Fibroblast of skin of scalp (primary cell): Measurements from ENCODE around the gene DISP2.

Experiments used
- DNase-seq: peaks from one replicate; pipeline ENCODE4 v3.0.0-alpha.2; 2013

DISP2 gene

GRCh38 chr15:40392986-40393948 is 35.2 kb downstream of the DISP2 start:
- DNase-seq, result peak; percentile 36

- DNase-seq, result no peak
These were observed 39.8 kb downstream of the DISP2 start for GRCh38 chr15:40397688-40398412.

- no peak for DNase-seq
These were observed 40.4 kb downstream of the DISP2 start for GRCh38 chr15:40398413-40398873.

- DNase-seq, result no peak
These were observed 41.4 kb downstream of the DISP2 start for GRCh38 chr15:40399370-40399769.

GRCh38 chr15:40405501-40406381 is 47.7 kb downstream of the DISP2 start, which contains the start of gene IVD:
Gene IVD (plus strand): TSS chr15:40405795. CDS start chr15:40405828, 33 bp downstream.
- DNase-seq, result peak; percentile 96

GRCh38 chr15:40407330-40407990 is 49.4 kb downstream of the DISP2 start:
- DNase-seq, result no peak

GRCh38 chr15:40409366-40409765 is 51.3 kb downstream of the DISP2 start:
- no peak for DNase-seq

GRCh38 chr15:40410476-40410875 is 52.5 kb downstream of the DISP2 start:
- no peak for DNase-seq

GRCh38 chr15:40412095-40412759 is 54.2 kb downstream of the DISP2 start:
- no peak for DNase-seq

GRCh38 chr15:40413036-40413435 is 55.0 kb downstream of the DISP2 start:
- DNase-seq, result no peak

GRCh38 chr15:40414816-40415215 is 56.8 kb downstream of the DISP2 start:
- no peak for DNase-seq

- DNase-seq, result no peak
These were observed 57.2 kb downstream of the DISP2 start for GRCh38 chr15:40415226-40415625.

- DNase-seq, result no peak
These were observed 58.0 kb downstream of the DISP2 start for GRCh38 chr15:40416056-40416455.

GRCh38 chr15:40418126-40418525 is 60.1 kb downstream of the DISP2 start:
- no peak for DNase-seq

GRCh38 chr15:40420071-40420713 is 62.2 kb downstream of the DISP2 start:
- DNase-seq, result no peak

- no peak for DNase-seq
These were observed 62.8 kb downstream of the DISP2 start for GRCh38 chr15:40420793-40421192.

- DNase-seq, result peak; percentile 61
These were observed 63.5 kb downstream of the DISP2 start for GRCh38 chr15:40421246-40422157.

GRCh38 chr15:40424483-40425115 is 66.6 kb downstream of the DISP2 start:
- DNase-seq, result no peak

GRCh38 chr15:40425681-40426080 is 67.7 kb downstream of the DISP2 start:
- no peak for DNase-seq
